Activated CD4-positive, CD25-positive, alpha-beta regulatory T cell treated with anti-CD3 and anti-CD28 coated beads, Interleukin-2, amount 50 U/mL, for 24 hours (primary cell): ENCODE measurements around the gene SENP1.

ENCODE experiments used
- ATAC-seq, 2 donors: fragments of 150-1000 bp; cut with Tn5 transposase; one replicate each; pipeline ENCODE4 v1.10.0; 2021; ENCODE audit warnings: mild to moderate bottlenecking in 1 of 2, moderate library complexity in 1 of 2

The SENP1 gene

DNA sequence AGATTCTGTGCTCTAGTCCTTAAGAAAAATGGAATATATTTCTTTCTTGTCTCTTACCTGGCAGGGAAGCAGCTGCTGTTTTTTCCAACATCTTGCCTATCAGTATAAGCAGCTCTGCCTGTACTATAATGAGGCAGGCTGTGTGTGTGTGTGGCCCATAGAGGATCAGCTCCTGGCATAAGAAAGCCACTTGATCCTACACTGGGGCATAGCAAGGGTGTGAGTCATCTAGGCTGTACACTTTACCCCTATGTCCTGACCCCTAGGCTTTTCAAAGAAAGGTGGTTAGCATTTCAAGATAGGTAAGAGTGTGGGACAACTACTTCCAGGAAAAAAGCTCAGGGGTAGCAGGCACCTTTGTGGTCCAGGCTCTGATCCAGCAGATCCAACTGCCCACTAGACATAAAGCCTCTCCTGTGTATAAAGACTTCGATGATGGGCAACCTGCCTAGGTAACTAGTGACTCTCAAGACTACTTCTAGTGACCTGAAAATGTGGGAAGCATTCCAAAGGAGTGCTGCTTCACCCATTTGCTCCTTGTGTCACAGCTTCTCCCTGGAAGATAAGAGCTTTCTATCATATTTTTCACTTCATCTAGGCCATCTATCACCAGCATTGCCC is 4.9 kb upstream of the SENP1 start:
- ATAC-seq = no peak

GRCh38 chr12:48109424-48109823 is 3.5 kb upstream of the SENP1 start:
- no peak for ATAC-seq

- ATAC-seq = no peak
Observed at GRCh38 chr12:48106681-48107613, 1.1 kb upstream of the SENP1 start.

GRCh38 chr12:48105321-48105866 is 485 bp downstream of the SENP1 start:
- peak; percentile 22 to 45 for ATAC-seq

DNA sequence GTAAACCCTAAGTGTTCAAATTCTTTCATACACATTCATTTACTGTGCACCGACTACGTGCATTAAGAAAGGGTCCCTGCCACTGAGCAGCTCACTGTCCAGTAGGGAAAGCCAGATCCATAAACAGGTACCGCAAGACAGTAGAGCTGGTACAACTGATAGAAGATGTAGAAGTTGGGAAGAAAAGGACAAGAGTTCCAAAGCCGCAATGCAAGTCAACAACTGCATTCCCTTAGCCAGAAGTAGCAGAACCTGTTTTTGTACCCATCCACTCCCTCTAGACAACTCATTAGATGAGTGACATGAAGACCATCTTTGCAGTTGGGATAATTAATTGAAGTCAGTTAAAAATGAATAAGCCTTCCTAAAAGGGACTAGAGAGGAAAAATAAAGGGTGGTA is 1.3 kb downstream of the SENP1 start:
- no peak for ATAC-seq

- no peak for ATAC-seq
Observed at GRCh38 chr12:48092611-48093010, 13.3 kb downstream of the SENP1 start.

- ATAC-seq = no peak
Observed at GRCh38 chr12:48086327-48086726, 19.6 kb downstream of the SENP1 start.

DNA sequence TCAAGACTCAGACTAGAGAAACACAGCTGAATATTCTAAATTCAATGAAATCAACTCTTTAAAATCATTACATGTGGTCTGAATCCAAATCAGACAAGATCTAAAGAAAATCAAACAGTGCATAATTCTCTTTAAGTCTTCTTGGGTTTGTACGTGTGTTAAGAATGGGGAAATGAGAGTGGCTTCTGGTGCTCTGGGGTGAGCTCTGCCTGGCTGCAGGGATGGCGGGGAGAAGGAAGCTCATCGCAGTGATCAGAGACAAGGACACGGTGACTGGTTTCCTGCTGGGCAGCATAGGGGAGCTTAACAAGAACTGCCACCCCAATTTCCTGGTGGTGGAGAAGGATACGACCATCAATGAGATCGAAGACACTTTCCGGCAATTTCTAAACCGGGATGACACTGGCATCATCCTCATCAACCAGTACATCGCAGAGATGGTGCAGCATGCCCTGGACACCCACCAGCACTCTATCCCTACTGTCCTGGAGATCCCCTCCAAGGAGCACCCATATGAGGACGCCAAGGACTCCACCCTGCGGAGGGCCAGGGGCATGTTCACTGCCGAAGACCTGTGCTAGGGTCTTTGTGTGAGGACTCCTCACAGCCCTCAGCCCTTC is 20.9 kb downstream of the SENP1 start:
- no peak for ATAC-seq

DNA sequence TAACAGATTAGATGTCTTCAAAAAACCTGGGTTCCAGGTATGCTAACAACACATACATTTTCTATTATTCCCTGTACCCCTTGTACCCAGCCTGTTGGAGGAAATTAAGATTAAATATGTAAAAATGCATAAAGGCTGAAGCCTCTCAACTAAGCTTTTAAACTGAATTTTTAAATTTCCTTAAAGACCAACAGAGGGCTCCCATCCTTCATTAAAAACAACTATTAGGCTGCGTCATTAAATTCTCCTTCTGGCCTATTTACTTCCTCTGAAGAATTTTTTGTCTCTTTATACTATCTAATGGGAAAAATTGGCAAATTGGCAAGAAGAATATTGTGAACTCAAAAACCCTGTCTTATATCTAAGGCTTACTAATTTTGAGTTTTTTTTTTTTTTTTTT is 21.8 kb downstream of the SENP1 start:
- ATAC-seq = no peak

DNA sequence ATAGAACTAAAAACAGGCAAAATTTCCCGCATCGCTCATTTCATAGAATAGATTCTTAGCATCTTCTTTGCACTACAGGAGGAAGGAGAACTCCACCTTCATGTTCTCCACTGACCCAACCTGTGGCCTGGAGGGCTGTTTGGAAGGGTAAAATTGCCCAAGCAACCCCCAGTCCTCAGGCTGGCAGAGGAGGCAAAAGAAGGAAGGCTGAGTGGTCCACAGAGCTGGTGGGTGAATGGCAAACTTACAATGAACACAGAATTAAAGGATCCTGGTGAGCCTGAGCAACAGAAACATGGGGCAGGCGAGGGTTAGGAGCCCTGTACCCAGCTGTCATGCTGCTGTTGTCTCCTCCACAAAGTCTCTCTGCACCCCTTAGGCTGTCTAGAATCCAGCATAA is 25.1 kb downstream of the SENP1 start:
- ATAC-seq = no peak

- ATAC-seq = no peak
Observed at GRCh38 chr12:48080285-48080684, 25.6 kb downstream of the SENP1 start.

DNA sequence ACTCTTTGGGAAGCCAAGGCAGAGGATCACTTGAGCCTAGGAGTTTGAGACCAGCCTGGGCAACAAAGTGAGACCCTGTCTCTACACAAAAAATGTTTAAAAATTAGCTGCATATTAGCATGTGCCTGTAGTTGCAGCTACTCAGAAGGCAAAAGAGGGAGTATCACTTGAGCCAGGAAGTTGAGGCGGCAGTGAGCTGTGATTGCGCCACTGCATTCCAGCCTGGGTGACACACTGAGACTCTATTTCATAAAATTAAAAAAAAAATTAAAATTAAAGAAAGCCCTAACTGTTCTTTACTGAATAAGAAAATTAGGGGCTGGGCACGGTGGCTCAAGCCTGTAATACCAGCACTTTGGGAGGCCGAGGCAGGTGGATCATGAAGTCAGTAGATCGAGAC is 27.0 kb downstream of the SENP1 start:
- ATAC-seq = no peak

GRCh38 chr12:48077111-48077510 is 28.8 kb downstream of the SENP1 start:
- ATAC-seq = no peak

GRCh38 chr12:48075832-48076231 is 30.0 kb downstream of the SENP1 start:
- ATAC-seq = no peak

DNA sequence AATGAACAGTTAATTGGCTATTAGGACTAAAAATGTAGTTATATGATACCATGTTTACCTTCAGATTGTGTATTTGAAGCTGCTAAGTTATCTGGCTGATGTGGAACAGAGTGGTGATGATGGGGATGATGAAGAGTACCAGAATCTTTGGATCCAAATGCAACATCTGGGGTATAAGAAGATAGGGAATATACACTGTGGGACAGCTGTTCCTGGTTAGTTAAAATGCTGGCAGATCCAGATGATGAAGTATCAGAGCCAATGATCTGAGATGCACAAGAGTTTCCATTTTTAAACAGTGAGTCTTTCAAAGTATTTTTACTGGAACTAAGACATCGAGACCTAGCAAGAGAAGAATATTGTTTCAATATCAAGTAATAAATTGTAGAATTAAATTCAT is 31.6 kb downstream of the SENP1 start:
- ATAC-seq = no peak

GRCh38 chr12:48072266-48072665 is 33.6 kb downstream of the SENP1 start:
- ATAC-seq = no peak

DNA sequence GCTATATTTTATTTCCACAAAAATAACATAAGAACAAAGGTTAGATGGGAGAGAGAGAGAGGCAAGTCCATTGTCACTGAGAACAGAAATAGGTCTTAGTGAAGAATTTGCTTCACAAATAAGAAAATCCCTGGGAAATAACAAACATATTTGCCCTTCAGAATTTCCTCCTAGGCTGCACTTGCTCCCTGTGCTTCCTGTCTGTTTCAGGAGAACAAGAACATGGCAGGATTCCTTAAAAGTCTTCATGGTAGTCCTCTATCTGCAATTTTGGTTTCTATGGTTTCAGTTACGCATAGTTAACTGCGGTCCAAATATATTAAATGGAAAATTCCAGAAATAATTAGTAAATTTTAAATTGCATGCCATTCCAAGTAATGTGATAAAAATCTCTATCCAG is 34.1 kb downstream of the SENP1 start:
- no peak for ATAC-seq

DNA sequence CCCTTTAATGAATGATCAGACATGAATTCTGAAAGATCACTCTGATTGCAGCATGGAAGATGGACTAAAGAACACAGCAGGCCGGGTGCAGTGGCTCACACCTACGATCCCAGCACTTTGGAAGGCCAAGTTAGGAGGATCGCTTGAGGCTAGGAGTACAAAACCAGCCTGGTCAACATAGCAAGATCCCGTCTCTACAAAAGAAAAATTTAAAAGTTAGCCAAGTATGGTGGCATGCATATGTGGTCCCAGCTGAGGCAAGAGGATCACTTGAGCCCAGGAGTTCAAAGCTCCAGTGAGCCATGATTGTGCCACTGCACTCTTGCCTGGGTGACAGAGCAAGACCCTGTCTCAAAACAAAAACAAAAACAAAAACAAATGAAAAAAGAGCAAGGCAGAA is 35.1 kb downstream of the SENP1 start:
- ATAC-seq = no peak

- ATAC-seq = no peak
Observed at GRCh38 chr12:48070033-48070432, 35.8 kb downstream of the SENP1 start.

DNA sequence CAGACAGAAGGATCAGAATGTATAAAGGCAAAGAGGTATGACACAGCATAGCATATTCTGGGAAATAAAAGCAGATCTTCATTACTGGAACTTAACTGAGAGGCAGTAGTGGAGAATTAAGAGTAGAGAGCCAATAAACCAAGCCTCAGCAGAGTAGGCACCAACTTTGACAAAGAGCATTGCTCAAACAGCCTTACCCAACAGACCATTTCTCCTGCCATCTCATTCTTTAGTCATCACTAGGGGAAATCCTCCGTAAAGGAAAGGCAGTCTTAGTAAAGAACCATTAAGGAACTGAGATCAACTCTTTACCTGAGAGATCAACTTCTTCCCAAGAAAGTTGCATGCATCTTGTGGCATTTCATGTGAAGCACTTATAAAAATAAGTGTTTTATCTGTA is 36.6 kb downstream of the SENP1 start:
- ATAC-seq = peak in 1 of 2 donors; percentile 33

DNA sequence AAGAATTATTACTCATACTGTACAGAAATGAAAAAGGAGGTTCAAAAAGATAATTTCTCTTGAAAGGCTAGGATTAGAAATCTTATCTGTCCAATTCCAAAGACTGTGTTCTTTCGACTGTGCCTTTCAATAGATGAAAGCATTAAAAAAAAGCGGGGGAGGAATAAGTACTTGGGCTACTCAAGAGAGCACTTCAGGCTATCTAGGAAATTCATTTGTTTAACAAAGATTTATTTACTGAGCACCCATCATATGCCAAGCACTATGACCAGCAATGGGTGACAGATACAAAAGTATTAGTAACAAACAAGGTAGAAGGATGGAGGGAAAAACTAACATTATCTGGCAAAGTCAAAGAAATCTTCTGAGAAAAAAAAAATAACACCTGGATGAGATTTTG is 37.4 kb downstream of the SENP1 start:
- ATAC-seq = no peak

- ATAC-seq = no peak
Observed at GRCh38 chr12:48067250-48067938, 38.5 kb downstream of the SENP1 start.

GRCh38 chr12:48065041-48065440 is 40.8 kb downstream of the SENP1 start:
- ATAC-seq = no peak
